Rectal smooth muscle tissue (tissue), 1 donor: ENCODE measurements around the gene S100A11.
"Not testable (repeated sequence)": the region's sequence is repeated elsewhere in the genome, so short reads cannot be mapped to it uniquely, and the experiment has no call there.

Experiments used
- H3K27ac ChIP-seq: one replicate; pipeline ENCODE4 v1.7.0; 2013; ENCODE audit warnings: low read depth, low read length, inconsistent platforms
- H3K27me3 ChIP-seq: one replicate; pipeline ENCODE4 v1.7.0; 2013; ENCODE audit warnings: low read length; ENCODE audit not compliant: control insufficient read depth, insufficient read depth
- H3K36me3 ChIP-seq: one replicate; pipeline ENCODE4 v1.7.0; 2013; ENCODE audit warnings: low read length; ENCODE audit not compliant: control insufficient read depth, insufficient read depth
- H3K4me1 ChIP-seq: one replicate; pipeline ENCODE4 v1.7.0; 2013; ENCODE audit warnings: low read length; ENCODE audit not compliant: control insufficient read depth, insufficient read depth
- H3K4me3 ChIP-seq: one replicate; pipeline ENCODE4 v1.7.0; 2013; ENCODE audit warnings: low read length
- H3K9ac ChIP-seq: one replicate; pipeline ENCODE4 v1.7.0; 2013; ENCODE audit warnings: low read length

Gene S100A11

GRCh38 chr1:152036267-152037216 lies at the start of gene S100A11:
Gene S100A11, minus strand, starts transcription at chr1:152037004. Its CDS starts 89 bp downstream, at chr1:152036915.
- peak within 1 kb of the TSS; percentile 51 for H3K9ac ChIP-seq
- H3K27ac ChIP-seq, result peak within 1 kb of the TSS; percentile 89
- H3K4me3 ChIP-seq, result peak within 1 kb of the TSS; percentile 93
- no peaks in the 10 kb centered on the region for H3K27me3 ChIP-seq
- peaks cover 18% of the 10 kb centered on the region for H3K36me3 ChIP-seq
- H3K4me1 ChIP-seq, result peaks cover 12% of the 10 kb centered on the region

GRCh38 chr1:152084853-152085252 lies 48.0 kb upstream of the S100A11 start:
- Histone ChIP-seq H3K27me3 (no peaks in the 10 kb centered on the region), H3K4me1 (no peaks in the 10 kb centered on the region), H3K4me3 (no peak overlapping the region), H3K9ac (no peak overlapping the region), H3K27ac (no peak overlapping the region), H3K36me3 (no peaks in the 10 kb centered on the region)

GRCh38 chr1:152081026-152081425 lies 44.2 kb upstream of the S100A11 start:
- not testable (repeated sequence) for H3K27me3 ChIP-seq

GRCh38 chr1:152080494-152080893 lies 43.7 kb upstream of the S100A11 start:
- not testable (repeated sequence) for H3K4me1 ChIP-seq, H3K4me3 ChIP-seq, H3K36me3 ChIP-seq, H3K27me3 ChIP-seq, H3K27ac ChIP-seq, H3K9ac ChIP-seq

More at GRCh38 chr1:152081026-152081425, 44.2 kb upstream of the S100A11 start:
- not testable (repeated sequence) for H3K27ac ChIP-seq, H3K36me3 ChIP-seq, H3K9ac ChIP-seq, H3K4me1 ChIP-seq, H3K4me3 ChIP-seq

- Histone ChIP-seq H3K4me1 (no peaks in the 10 kb centered on the region), H3K36me3 (no peaks in the 10 kb centered on the region), H3K4me3 (no peak overlapping the region), H3K9ac (no peak overlapping the region), H3K27me3 (no peaks in the 10 kb centered on the region), H3K27ac (no peak overlapping the region)
These were observed 42.1 kb upstream of the S100A11 start for GRCh38 chr1:152078831-152079441.

- no peak overlapping the region for H3K9ac ChIP-seq
- H3K27ac ChIP-seq, result no peak overlapping the region
- no peaks in the 10 kb centered on the region for H3K4me1 ChIP-seq
- H3K36me3 ChIP-seq, result no peaks in the 10 kb centered on the region
- H3K4me3 ChIP-seq, result no peak overlapping the region
- no peaks in the 10 kb centered on the region for H3K27me3 ChIP-seq
These were observed 35.5 kb upstream of the S100A11 start for GRCh38 chr1:152072311-152072710.

- H3K27me3 ChIP-seq, result no peaks in the 10 kb centered on the region
- H3K4me1 ChIP-seq, result no peaks in the 10 kb centered on the region
- H3K4me3 ChIP-seq, result no peak overlapping the region
- H3K9ac ChIP-seq, result no peak overlapping the region
- no peak overlapping the region for H3K27ac ChIP-seq
- no peaks in the 10 kb centered on the region for H3K36me3 ChIP-seq
These were observed 34.3 kb upstream of the S100A11 start for GRCh38 chr1:152071123-152071522.

GRCh38 chr1:152067929-152068328 lies 31.1 kb upstream of the S100A11 start:
- no peak overlapping the region for H3K27ac ChIP-seq
- H3K9ac ChIP-seq, result no peak overlapping the region
- H3K36me3 ChIP-seq, result no peaks in the 10 kb centered on the region
- no peaks in the 10 kb centered on the region for H3K4me1 ChIP-seq
- H3K27me3 ChIP-seq, result no peaks in the 10 kb centered on the region
- no peak overlapping the region for H3K4me3 ChIP-seq

- H3K36me3 ChIP-seq, result no peaks in the 10 kb centered on the region
- no peak overlapping the region for H3K9ac ChIP-seq
- no peaks in the 10 kb centered on the region for H3K27me3 ChIP-seq
- H3K27ac ChIP-seq, result no peak overlapping the region
- H3K4me3 ChIP-seq, result no peak overlapping the region
- H3K4me1 ChIP-seq, result no peaks in the 10 kb centered on the region
These were observed 30.3 kb upstream of the S100A11 start for GRCh38 chr1:152067150-152067549.

- H3K27me3 ChIP-seq, result no peaks in the 10 kb centered on the region
- no peak overlapping the region for H3K4me3 ChIP-seq
- no peak overlapping the region for H3K9ac ChIP-seq
- no peaks in the 10 kb centered on the region for H3K4me1 ChIP-seq
- H3K27ac ChIP-seq, result no peak overlapping the region
- no peaks in the 10 kb centered on the region for H3K36me3 ChIP-seq
These were observed 25.1 kb upstream of the S100A11 start for GRCh38 chr1:152061952-152062351.

GRCh38 chr1:152053375-152053774 lies 16.6 kb upstream of the S100A11 start:
- H3K4me1 ChIP-seq, result peaks cover 3% of the 10 kb centered on the region
- H3K4me3 ChIP-seq, result no peak overlapping the region
- no peak overlapping the region for H3K9ac ChIP-seq
- H3K27ac ChIP-seq, result no peak overlapping the region
- peaks cover 5% of the 10 kb centered on the region for H3K27me3 ChIP-seq
- H3K36me3 ChIP-seq, result no peaks in the 10 kb centered on the region

- no peak overlapping the region for H3K27ac ChIP-seq
- H3K27me3 ChIP-seq, result peaks cover 5% of the 10 kb centered on the region
- no peaks in the 10 kb centered on the region for H3K36me3 ChIP-seq
- no peak overlapping the region for H3K4me3 ChIP-seq
- no peak overlapping the region for H3K9ac ChIP-seq
- peaks cover 10% of the 10 kb centered on the region for H3K4me1 ChIP-seq
These were observed 15.8 kb upstream of the S100A11 start for GRCh38 chr1:152052606-152053005.
